Measurements from ENCODE around the gene LIPA.

The LIPA gene

DNA sequence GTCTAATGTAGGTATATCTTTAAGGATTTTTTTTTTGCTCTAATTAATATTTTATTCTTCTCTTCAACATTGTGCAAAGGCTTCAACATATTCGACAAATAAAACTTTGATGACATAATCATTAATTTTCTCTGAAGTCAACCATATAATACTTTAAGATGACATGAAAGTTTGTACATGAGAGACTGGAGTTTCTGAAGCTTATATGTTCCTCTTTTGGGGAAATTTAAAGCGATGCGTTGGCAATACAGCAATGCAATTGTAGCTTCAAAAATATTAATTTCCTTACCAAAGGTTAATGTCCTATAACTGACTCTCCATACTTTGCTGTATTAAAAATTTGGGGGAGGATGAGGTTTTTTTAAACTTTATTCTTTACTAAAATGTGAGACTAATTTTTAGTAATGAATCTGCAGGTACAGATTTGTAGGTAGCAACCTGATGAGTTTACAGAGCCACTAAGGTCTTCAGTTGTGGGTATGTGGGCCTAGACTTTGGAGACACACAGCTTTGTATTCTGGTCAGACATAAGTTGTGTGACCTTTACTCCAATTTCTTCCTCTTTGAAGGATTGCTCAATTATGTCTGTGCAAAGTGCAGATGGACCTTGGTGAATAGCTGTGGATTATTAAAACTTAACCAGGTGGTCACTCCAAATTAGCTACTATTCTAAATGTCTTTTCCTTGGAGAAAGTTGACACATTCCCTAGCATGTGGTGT lies 18.0 kb upstream of the LIPA start:
- H3K27ac ChIP-seq: no peak overlapping the region
- TF ChIP-seq, protein P1, sequence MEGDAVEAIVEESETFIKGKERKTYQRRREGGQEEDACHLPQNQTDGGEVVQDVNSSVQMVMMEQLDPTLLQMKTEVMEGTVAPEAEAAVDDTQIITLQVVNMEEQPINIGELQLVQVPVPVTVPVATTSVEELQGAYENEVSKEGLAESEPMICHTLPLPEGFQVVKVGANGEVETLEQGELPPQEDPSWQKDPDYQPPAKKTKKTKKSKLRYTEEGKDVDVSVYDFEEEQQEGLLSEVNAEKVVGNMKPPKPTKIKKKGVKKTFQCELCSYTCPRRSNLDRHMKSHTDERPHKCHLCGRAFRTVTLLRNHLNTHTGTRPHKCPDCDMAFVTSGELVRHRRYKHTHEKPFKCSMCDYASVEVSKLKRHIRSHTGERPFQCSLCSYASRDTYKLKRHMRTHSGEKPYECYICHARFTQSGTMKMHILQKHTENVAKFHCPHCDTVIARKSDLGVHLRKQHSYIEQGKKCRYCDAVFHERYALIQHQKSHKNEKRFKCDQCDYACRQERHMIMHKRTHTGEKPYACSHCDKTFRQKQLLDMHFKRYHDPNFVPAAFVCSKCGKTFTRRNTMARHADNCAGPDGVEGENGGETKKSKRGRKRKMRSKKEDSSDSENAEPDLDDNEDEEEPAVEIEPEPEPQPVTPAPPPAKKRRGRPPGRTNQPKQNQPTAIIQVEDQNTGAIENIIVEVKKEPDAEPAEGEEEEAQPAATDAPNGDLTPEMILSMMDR (conservative IDR thresholded peaks at IDR 0.05): no peak

DNA sequence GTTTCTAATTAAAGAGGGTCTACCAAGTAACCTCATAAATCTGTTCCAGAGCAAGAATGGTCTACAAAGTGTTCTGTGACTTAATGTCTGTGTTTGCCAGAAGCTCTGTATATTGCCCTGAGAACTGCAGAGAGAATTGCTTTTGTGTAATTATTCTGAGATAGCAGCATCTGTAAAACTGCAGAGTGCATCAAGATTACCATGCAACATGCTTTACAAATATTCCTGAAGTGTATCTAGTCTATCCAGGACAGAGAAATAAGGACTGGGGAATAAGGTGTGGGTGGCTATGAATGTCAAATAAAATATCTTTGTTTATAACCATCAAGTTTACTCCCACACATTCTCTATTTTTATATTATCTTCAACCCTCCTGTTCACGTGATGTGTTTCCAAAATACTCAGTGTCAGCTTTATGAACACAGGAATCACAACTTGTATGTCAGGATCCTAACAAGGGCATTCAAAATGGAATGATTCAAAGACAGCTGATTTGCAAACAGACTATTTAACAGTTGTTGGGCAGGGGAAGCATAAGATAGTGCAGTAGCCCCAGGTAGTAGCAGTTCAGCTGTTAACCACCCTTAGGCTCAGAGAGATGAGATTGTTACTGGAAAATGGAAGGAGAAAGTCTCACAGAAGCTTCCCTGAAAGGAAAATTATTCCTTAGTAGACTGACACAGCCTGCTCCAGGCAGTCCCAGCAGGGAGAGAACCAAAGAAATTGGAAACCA lies 15.3 kb upstream of the LIPA start:
- H3K27ac ChIP-seq: no peak overlapping the region
- TF ChIP-seq, protein P1 (conservative IDR thresholded peaks at IDR 0.05): no peak

DNA sequence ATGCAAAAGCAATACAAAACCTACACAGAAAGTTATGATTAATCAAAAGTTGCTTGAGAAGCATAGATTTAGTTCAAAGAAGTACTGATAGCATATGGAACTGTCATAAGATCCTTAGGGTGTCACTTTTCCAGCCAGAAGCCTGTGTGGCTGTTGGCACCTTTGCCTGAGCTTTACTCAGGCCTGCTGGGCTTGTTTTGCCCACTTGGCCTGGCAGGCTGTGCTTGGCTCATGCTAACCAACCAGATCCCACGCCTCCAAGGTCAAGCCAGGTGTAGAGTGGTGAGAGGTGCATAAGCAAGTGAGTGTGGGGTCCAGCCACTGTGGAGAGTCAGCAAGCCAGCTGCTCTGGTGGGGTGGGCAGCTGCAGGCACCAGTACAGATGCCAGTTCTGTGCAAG lies 12.0 kb upstream of the LIPA start:
- TF ChIP-seq, protein P1 (conservative IDR thresholded peaks at IDR 0.05): no peak
- H3K27ac ChIP-seq: peak overlapping the region; percentile 66

DNA sequence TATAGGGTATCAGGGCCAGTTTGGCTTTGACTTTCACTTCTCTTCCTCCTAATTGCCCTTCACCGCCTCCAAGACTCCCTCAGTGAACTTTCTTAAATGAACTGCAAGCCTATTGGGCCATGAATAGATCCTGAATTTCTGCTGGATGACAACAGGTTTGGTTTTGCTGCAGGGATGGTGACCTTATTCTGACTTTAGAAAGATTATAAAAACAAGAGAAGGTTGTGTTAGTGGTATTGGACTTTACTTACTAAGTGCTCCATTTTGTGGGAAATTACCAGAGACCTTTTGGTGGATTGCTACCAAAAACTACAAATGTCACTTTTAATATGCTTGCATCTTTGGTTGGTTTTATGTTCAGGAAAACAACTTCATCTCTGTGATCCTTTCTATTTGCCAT lies 11.5 kb upstream of the LIPA start:
- peak overlapping the region; percentile 66 for H3K27ac ChIP-seq
- TF ChIP-seq, protein P1 (conservative IDR thresholded peaks at IDR 0.05): no peak

DNA sequence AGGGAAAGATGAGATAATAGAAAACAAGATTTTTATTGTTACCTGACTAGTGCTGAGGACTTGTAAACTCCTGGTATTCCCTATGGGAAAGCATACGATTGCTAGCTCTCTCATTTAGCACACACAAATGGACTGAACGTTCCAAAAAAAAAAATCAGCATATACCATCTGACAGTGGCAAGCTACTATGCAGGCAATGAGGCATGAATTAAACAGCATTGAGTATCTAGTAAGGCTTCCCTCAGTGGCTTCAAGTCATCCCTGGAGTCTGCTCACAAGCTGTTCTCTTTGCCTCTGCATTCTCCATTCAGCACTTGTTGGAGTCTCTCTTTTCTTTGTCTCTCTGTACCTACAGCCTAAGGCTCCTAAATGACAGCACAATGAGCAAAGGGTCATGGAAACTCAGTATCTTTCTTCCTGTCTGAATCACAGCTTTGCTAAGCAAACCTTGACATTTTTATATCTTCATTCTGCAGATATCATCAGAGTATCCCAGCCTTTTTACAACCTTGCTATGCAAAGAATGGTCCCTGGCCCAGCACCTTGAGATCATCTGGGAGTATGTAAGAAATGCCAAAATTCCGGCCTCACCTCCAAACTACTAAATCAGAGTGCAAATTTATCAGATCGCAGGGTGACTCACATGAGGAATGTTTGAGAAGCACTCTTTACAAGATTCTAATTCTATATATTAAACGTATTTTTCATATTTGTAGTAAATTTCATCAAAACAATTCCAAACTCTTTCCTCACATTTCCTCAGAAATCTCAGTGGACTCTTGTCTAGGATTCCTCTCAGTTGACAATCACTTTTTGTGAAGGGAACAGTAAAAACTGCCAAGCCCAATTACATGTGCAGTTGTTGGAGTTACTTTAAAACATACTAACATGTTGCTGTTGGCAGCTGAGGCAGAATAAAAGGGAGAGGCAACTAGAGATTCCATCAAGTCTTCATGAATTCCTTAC lies 10.8 kb upstream of the LIPA start:
- TF ChIP-seq, protein P1 (conservative IDR thresholded peaks at IDR 0.05): no peak
- H3K27ac ChIP-seq: peak overlapping the region; percentile 66

DNA sequence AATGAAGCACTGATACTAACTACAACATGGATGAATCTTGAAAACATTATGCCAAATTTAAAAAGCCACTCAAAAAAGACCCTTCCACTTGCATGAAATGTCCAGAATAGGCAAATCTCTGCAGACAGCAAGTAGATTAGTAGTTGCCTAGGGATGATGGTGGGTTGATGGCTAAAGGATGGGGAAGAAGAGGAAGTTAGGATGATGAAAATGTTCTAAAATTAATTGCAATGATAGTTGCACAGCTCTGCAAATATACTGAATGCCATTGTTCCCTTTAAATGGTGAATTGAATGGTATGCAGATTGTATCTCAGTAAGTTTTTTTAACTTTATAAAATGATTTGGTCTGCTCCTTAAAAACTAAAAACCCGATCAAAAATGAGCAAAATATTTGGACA lies 7.3 kb upstream of the LIPA start:
- H3K27ac ChIP-seq: no peak overlapping the region
- TF ChIP-seq, protein P1 (conservative IDR thresholded peaks at IDR 0.05): no peak

DNA sequence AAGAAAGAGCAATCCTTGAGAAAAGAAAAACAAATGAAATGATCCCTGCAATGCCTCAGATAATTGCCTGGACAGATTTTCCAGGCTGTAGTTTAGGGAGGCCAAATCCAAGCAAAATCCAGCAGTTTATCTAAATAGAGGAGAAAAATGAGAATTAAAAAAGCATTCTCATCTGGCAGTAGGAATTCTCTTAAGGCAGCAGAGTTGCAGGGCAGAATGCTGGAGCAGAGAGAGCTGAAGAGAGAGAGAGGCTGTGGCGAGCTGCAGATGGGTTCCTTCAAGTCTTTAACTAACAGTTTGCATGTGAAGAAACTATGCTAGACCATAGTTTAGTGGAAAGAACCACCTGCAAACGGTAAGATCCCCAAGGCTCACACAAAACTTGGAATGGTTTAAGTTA lies 6.0 kb upstream of the LIPA start:
- no peak overlapping the region for H3K27ac ChIP-seq
- TF ChIP-seq, protein P1 (conservative IDR thresholded peaks at IDR 0.05): no peak
